ENCODE data around the gene KCNIP1.

DNA sequence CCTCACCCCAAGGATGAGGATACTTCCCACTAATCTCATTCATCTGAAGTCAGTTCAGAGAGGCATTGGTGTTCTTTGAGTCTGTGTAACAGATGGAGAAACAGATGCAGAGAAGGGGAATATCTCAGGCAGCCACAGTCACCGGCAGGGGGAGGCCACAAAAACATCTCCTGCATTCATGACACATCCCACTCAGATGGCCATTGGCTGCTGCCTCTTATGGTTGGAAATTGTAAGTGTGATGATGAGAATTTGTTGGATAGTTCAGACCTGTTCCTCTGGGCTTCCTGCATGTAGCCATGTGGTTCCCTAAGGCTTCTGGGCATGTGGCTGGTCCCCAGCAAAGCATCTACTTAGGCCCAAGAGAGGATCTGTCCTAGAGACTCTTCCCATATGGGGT, 233.8 kb downstream of the KCNIP1 start:
- TF ChIP-seq POLR2A (IDR thresholded peaks at IDR 0.05; ENCODE audit: low read depth, low read length) = no peak
- TF ChIP-seq EP300 (IDR thresholded peaks at IDR 0.05; ENCODE audit: borderline replicate concordance in 1 of 2, control insufficient read depth in 1 of 2, low read depth in 2 of 2, low read length in 2 of 2) = no peak
- no peak for TF ChIP-seq SMC3 (IDR thresholded peaks at IDR 0.05; ENCODE audit: borderline replicate concordance, low read length)
- no peak for TF ChIP-seq EGR1 (IDR thresholded peaks at IDR 0.05; ENCODE audit: borderline replicate concordance in 1 of 2, low read depth in 2 of 2, low read length in 2 of 2)
- TF ChIP-seq, protein P1, sequence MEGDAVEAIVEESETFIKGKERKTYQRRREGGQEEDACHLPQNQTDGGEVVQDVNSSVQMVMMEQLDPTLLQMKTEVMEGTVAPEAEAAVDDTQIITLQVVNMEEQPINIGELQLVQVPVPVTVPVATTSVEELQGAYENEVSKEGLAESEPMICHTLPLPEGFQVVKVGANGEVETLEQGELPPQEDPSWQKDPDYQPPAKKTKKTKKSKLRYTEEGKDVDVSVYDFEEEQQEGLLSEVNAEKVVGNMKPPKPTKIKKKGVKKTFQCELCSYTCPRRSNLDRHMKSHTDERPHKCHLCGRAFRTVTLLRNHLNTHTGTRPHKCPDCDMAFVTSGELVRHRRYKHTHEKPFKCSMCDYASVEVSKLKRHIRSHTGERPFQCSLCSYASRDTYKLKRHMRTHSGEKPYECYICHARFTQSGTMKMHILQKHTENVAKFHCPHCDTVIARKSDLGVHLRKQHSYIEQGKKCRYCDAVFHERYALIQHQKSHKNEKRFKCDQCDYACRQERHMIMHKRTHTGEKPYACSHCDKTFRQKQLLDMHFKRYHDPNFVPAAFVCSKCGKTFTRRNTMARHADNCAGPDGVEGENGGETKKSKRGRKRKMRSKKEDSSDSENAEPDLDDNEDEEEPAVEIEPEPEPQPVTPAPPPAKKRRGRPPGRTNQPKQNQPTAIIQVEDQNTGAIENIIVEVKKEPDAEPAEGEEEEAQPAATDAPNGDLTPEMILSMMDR (IDR thresholded peaks at IDR 0.05 in 2 of 3, conservative IDR thresholded peaks at IDR 0.05 in 1 of 3; ENCODE audit: control insufficient read depth in 2 of 3, extremely low read depth in 1 of 3, insufficient read depth in 1 of 3, low read depth in 3 of 3, low read length in 3 of 3) = no peak
- TF ChIP-seq, protein P2, sequence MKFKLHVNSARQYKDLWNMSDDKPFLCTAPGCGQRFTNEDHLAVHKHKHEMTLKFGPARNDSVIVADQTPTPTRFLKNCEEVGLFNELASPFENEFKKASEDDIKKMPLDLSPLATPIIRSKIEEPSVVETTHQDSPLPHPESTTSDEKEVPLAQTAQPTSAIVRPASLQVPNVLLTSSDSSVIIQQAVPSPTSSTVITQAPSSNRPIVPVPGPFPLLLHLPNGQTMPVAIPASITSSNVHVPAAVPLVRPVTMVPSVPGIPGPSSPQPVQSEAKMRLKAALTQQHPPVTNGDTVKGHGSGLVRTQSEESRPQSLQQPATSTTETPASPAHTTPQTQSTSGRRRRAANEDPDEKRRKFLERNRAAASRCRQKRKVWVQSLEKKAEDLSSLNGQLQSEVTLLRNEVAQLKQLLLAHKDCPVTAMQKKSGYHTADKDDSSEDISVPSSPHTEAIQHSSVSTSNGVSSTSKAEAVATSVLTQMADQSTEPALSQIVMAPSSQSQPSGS (IDR thresholded peaks at IDR 0.05; ENCODE audit: low read length) = no peak
- no peak for TF ChIP-seq BHLHE40 (IDR thresholded peaks at IDR 0.05; ENCODE audit: borderline replicate concordance in 1 of 2, low read depth in 2 of 2, low read length in 1 of 2)
- TF ChIP-seq, protein P3, sequence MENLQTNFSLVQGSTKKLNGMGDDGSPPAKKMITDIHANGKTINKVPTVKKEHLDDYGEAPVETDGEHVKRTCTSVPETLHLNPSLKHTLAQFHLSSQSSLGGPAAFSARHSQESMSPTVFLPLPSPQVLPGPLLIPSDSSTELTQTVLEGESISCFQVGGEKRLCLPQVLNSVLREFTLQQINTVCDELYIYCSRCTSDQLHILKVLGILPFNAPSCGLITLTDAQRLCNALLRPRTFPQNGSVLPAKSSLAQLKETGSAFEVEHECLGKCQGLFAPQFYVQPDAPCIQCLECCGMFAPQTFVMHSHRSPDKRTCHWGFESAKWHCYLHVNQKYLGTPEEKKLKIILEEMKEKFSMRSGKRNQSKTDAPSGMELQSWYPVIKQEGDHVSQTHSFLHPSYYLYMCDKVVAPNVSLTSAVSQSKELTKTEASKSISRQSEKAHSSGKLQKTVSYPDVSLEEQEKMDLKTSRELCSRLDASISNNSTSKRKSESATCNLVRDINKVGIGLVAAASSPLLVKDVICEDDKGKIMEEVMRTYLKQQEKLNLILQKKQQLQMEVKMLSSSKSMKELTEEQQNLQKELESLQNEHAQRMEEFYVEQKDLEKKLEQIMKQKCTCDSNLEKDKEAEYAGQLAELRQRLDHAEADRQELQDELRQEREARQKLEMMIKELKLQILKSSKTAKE (IDR thresholded peaks at IDR 0.05; ENCODE audit: low read depth, poor library complexity, severe bottlenecking) = no peak
- TF ChIP-seq SUZ12 (IDR thresholded peaks at IDR 0.05; ENCODE audit: unreplicated experiment) = no peak
- TF ChIP-seq NFYB (IDR thresholded peaks at IDR 0.05; ENCODE audit: insufficient read depth, low read depth, low read length) = no peak
- no peak for TF ChIP-seq CEBPB (IDR thresholded peaks at IDR 0.05; ENCODE audit: borderline replicate concordance in 1 of 2, low read depth in 2 of 2, low read length in 2 of 2)
- no peak for TF ChIP-seq TARDBP (IDR thresholded peaks at IDR 0.05; ENCODE audit: borderline replicate concordance)
- no peak for TF ChIP-seq MXI1 (IDR thresholded peaks at IDR 0.05; ENCODE audit: low read depth, low read length)
- no peak for TF ChIP-seq NFIC (IDR thresholded peaks at IDR 0.05; ENCODE audit: low read depth, low read length)

All from GM12878 (cell line).